Smooth muscle cell (in vitro differentiated cells): Measurements from ENCODE around the gene TOB2. TPM values are rescaled to one million over a fixed set of nuclear protein-coding genes. Genes with fewer than 3 reads are reported as not detected.

ENCODE experiments used
- DNase-seq: peaks from one replicate; lab custom pipeline; 2025; ENCODE audit not compliant: unreplicated experiment; lab: John Stamatoyannopoulos, UW
- H2AFZ ChIP-seq: fragments of 200-600 bp; sonication (generic); 2 replicates; pipeline ENCODE4 v1.6.0; 2016; ENCODE audit warnings: antibody characterized with exemption, low read depth, mild to moderate bottlenecking
- H3F3A ChIP-seq: fragments of 200-600 bp; sonication (generic); 2 replicates; pipeline ENCODE4 v1.6.0; 2017; ENCODE audit warnings: antibody characterized with exemption, low read depth
- H3K27ac ChIP-seq: fragments of 200-600 bp; sonication (generic); 2 replicates; pipeline ENCODE4 v1.5.1; 2016; ENCODE audit warnings: low read depth, mild to moderate bottlenecking
- H3K27me3 ChIP-seq: fragments of 200-600 bp; sonication (generic); 2 replicates; pipeline ENCODE4 v1.6.1; 2016; ENCODE audit warnings: low read depth, mild to moderate bottlenecking
- H3K36me3 ChIP-seq: fragments of 200-600 bp; sonication (generic); 2 replicates; pipeline ENCODE4 v1.5.1; 2016; ENCODE audit warnings: low read depth
- H3K4me1 ChIP-seq: fragments of 200-600 bp; sonication (generic); 2 replicates; pipeline ENCODE4 v1.5.1; 2016; ENCODE audit warnings: low read depth
- H3K4me2 ChIP-seq: fragments of 200-600 bp; sonication (generic); 2 replicates; pipeline ENCODE4 v1.6.0; 2016; ENCODE audit warnings: mild to moderate bottlenecking
- H3K4me3 ChIP-seq: fragments of 200-600 bp; sonication (generic); 2 replicates; pipeline ENCODE4 v1.5.1; 2016; ENCODE audit warnings: mild to moderate bottlenecking
- H3K79me2 ChIP-seq: fragments of 200-600 bp; sonication (generic); 2 replicates; pipeline ENCODE4 v1.6.0; 2016; ENCODE audit warnings: low read depth, mild to moderate bottlenecking
- H3K9ac ChIP-seq: fragments of 200-600 bp; sonication (generic); 2 replicates; pipeline ENCODE4 v1.6.0; 2016; ENCODE audit warnings: low read depth
- H3K9me3 ChIP-seq: fragments of 200-600 bp; sonication (generic); replicated peaks from 2 replicates; pipeline ENCODE4 v1.5.1; 2016; ENCODE audit warnings: low read depth
- H4K20me1 ChIP-seq: fragments of 200-600 bp; sonication (generic); 2 replicates; pipeline ENCODE4 v1.6.0; 2016; ENCODE audit warnings: low read depth
- CTCF ChIP-seq: fragments of 200-600 bp; sonication (generic); IDR thresholded peaks from 2 replicates; pipeline ENCODE4 v1.5.1; 2017; ENCODE audit warnings: borderline replicate concordance, mild to moderate bottlenecking, antibody characterized with exemption; ENCODE audit not compliant: insufficient read depth, poor library complexity, severe bottlenecking
- WGBS: methylation state at CpG from one replicate; pipeline ENCODE4 v1.1.7; 2016; ENCODE audit warnings: low lambda C conversion rate; 5-methylcytosine and 5-hydroxymethylcytosine counted together
- polyA plus RNA-seq: library from polyadenylated mRNA; unstranded; fragments of >200 nt; fragmentation: Nextera tagmentation; extraction: Ambion mirVana; gene quantifications from 2 replicates; pipeline ENCODE4 v1.2.1, GENCODE V29; 2016
- total RNA-seq: library from RNA; depleted of rRNA; stranded (reverse); fragments of >200 nt; gene quantifications from 2 replicates; pipeline ENCODE4 v1.2.3, GENCODE V29; 2014

The TOB2 gene
- total and polyA plus RNA-seq, 2 experiments from 2014 or later = 19.7 to 27.0 TPM

GRCh38 chr22:41401781-41402648 is 44.6 kb downstream of the TOB2 start:
- Histone ChIP-seq H3K4me1 (no peaks in the 10 kb centered on the region), H3K27me3 (no peaks in the 10 kb centered on the region), H3K4me3 (no peak overlapping the region), H3K27ac (no peak overlapping the region), H3K79me2 (no peaks in the 10 kb centered on the region), H3K4me2 (no peak overlapping the region), H3F3A (no peaks in the 10 kb centered on the region), H4K20me1 (no peaks in the 10 kb centered on the region), H3K9ac (no peak overlapping the region), H2AFZ (no peak overlapping the region), H3K36me3 (no peaks in the 10 kb centered on the region), H3K9me3 (no peaks in the 10 kb centered on the region)
- no peak for TF ChIP-seq CTCF
- WGBS = 68% methylated on average over 16 of the region's 16 CpGs
- DNase-seq = no peak

DNA sequence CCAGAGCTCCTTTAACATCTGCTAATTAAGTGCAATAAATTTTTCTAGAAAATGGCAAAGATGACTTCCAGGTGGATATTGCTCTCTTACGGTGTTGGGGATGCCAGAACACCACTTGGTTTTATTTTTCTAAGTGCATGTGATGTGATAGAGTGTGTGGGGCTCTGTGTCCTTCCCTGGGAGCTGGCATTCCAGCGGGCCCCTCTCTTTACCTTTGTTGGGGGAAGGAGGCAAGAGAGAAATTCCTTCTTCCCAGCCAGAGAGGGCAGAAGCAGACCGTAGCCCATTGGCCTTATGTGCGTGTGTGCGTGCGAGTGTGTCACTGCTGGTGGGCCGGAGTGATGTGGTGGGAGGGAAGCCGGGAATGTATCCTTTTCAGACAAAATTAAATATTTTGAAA is 47.7 kb downstream of the TOB2 start:
- Histone ChIP-seq H3K9me3 (no peaks in the 10 kb centered on the region), H3K27me3 (no peaks in the 10 kb centered on the region), H3K4me1 (no peaks in the 10 kb centered on the region), H3K9ac (no peak overlapping the region), H2AFZ (no peak overlapping the region), H3K79me2 (no peaks in the 10 kb centered on the region), H3K4me3 (no peak overlapping the region), H4K20me1 (no peaks in the 10 kb centered on the region), H3K36me3 (no peaks in the 10 kb centered on the region), H3K4me2 (no peak overlapping the region), H3K27ac (no peak overlapping the region), H3F3A (no peaks in the 10 kb centered on the region)
- TF ChIP-seq CTCF = no peak
- 92% methylated on average over 8 of the region's 8 CpGs for WGBS
- DNase-seq = no peak

GRCh38 chr22:41397143-41397811 is 49.3 kb downstream of the TOB2 start:
- Histone ChIP-seq H3K9ac (no peak overlapping the region), H3K4me3 (no peak overlapping the region), H3K36me3 (no peaks in the 10 kb centered on the region), H3K9me3 (no peaks in the 10 kb centered on the region), H3K79me2 (no peaks in the 10 kb centered on the region), H3K4me2 (no peak overlapping the region), H3K27me3 (no peaks in the 10 kb centered on the region), H2AFZ (no peak overlapping the region), H3F3A (no peaks in the 10 kb centered on the region), H3K27ac (no peak overlapping the region), H3K4me1 (no peaks in the 10 kb centered on the region), H4K20me1 (no peaks in the 10 kb centered on the region)
- 94% methylated on average over 19 of the region's 19 CpGs for WGBS
- TF ChIP-seq CTCF = no peak
- no peak for DNase-seq
